Skeletal muscle tissue (tissue), 4 donors: ENCODE results near the gene GPR160. TPM values are rescaled to one million over a fixed set of nuclear protein-coding genes. Genes with fewer than 3 reads are reported as not detected.

Source experiments
- H3K27ac ChIP-seq: one replicate; pipeline ENCODE4 v1.7.0; 2013; ENCODE audit warnings: mild to moderate bottlenecking, low read depth, low read length, inconsistent platforms
- H3K27me3 ChIP-seq, 3 donors: one replicate each; pipeline ENCODE4 v1.7.0; 2013; ENCODE audit warnings: low read length in 3 of 3; ENCODE audit not compliant: control insufficient read depth in 3 of 3, insufficient read depth in 3 of 3
- H3K36me3 ChIP-seq, 3 donors: one replicate each; pipeline ENCODE4 v1.7.0; 2013; ENCODE audit warnings: low read length in 3 of 3; ENCODE audit not compliant: control insufficient read depth in 3 of 3, insufficient read depth in 3 of 3
- H3K4me1 ChIP-seq, 3 donors: one replicate each; pipeline ENCODE4 v1.7.0; 2013; ENCODE audit warnings: low read length in 3 of 3, mild to moderate bottlenecking in 3 of 3; ENCODE audit not compliant: control insufficient read depth in 3 of 3, insufficient read depth in 3 of 3
- H3K4me3 ChIP-seq, 3 donors: one replicate each; pipeline ENCODE4 v1.7.0; 2013; ENCODE audit warnings: low read length in 3 of 3
- H3K9ac ChIP-seq, 3 donors: one replicate each; pipeline ENCODE4 v1.7.0; 2013; ENCODE audit warnings: low read length in 3 of 3, mild to moderate bottlenecking in 3 of 3, moderate library complexity in 2 of 3, low read depth in 1 of 3
- H3K9me3 ChIP-seq, 3 donors: one replicate each; pipeline ENCODE4 v1.7.0; 2013; ENCODE audit warnings: low read length in 3 of 3; ENCODE audit not compliant: control insufficient read depth in 3 of 3
- total RNA-seq: library from RNA; depleted of rRNA; stranded (reverse); fragments of >200 nt; gene quantifications from one replicate; pipeline ENCODE4 v1.2.3, GENCODE V29; 2014
- donor health status: Osteomylitis.

Gene GPR160, protein sequence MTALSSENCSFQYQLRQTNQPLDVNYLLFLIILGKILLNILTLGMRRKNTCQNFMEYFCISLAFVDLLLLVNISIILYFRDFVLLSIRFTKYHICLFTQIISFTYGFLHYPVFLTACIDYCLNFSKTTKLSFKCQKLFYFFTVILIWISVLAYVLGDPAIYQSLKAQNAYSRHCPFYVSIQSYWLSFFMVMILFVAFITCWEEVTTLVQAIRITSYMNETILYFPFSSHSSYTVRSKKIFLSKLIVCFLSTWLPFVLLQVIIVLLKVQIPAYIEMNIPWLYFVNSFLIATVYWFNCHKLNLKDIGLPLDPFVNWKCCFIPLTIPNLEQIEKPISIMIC
- total RNA-seq, result 2.6 TPM

DNA sequence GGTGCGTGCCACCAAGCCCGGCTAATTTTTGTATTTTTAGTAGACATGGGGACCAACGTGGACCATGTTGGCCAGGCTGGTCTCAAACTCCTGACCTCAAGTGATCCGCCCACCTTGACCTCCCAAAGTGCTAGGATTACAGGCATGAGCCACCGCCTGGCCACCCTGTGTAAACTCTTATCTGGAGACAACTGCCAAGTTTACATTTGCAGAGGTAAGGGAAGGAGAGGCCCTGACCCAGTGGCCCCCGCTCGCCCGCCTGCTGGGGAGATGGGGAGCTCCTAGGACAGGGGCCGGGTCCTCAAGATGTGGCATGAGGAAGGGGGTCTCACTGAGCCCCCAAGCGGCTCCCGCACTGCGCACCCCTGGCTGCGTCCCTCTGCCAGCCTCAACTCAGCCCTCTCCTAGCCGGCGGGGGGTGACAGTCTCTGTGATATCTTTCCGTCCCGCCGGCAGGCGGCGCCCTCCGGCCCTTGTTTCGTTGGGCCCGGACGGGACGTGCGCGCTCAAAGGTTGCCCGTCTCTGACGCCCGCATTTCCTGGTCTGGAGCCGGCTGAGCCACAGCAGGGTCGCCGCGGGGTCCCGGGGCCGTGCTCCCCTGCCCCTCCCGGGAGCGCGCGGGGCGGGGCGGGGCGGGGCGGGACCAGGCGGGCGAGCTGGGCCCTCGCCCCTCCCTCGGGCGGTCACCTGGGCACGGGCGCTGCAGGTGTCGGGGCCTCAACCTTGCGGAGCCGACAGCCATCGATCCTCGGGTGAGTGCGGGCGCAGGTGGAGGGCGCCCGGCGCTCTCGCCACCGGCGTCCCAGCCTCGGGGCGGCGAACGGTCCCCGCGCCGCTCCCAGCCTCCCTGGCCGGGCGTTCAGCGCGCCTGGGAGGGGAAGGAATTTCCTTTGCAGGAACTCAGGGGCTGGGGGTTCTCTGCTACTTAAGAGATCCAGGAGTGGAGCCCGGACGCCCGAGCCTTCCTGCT lies at the start of gene GPR160:
TSS of gene GPR160 (plus strand) at position 533 of the 971 bp plus-strand sequence. CDS start 45,978 bp downstream, outside the sequence.
- H3K4me3 ChIP-seq, result peak within 1 kb of the TSS; percentile 58 to 60 (median 58)
- H3K9ac ChIP-seq, result peak within 1 kb of the TSS in 1 of 3 donors; percentile 20

DNA sequence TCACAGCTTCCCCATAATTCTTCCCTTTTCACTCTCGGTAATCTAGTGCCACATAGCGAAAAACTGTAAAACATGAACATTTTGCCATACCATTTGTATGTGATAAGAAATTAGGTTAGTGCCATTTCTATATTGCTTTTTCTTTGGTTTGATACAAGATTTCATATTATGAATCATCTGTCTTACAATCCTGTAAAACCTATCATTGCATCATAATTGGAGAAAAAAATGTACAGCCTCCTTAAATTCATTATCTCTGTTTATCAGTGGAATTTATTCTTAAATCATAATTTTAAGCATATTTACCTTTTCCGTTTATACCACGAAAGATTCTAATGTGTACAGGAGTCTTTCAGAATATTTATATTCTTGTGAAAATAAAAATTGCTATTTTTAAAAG lies 47.4 kb upstream of the GPR160 start:
- H3K4me3 ChIP-seq, result no peak overlapping the region
- H3K9ac ChIP-seq, result no peak overlapping the region
- no peaks in the 10 kb centered on the region for H3K9me3 ChIP-seq
- peaks cover 17 to 45% (median 39%) of the 10 kb centered on the region in 3 donors for H3K36me3 ChIP-seq
- no peaks in the 10 kb centered on the region for H3K27me3 ChIP-seq
- H3K4me1 ChIP-seq, result peaks cover 0 to 2% (median 0%) of the 10 kb centered on the region in 3 donors
- no peak overlapping the region for H3K27ac ChIP-seq

More for the DNA sequence above, at the start of gene GPR160:
- H3K4me1 ChIP-seq, result peaks cover 2 to 6% (median 4%) of the 10 kb centered on the region in 3 donors
- H3K36me3 ChIP-seq, result no peaks in the 10 kb centered on the region
- H3K27me3 ChIP-seq, result peaks cover 24 to 30% (median 26%) of the 10 kb centered on the region in 3 donors
- no peaks in the 10 kb centered on the region for H3K9me3 ChIP-seq
- H3K27ac ChIP-seq, result no peak within 1 kb of the TSS

DNA sequence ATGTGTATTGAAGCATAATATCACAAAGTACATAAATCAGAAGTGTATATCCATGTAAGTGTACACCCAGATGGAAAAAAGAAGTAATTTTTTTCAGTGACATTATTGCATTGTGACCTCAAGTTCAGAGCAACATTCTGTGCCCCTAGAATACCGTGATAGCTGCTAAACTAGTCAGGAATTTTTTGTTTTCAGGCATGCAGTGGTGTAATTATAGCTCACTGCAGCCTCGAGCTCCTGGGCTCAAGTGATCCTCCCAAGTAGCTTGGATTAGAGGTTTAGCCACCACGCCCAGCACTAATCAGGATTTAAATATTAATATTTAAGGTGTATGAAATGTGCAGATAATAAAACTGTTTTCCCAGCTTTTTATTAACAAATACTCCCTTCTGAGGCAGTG lies 45.6 kb upstream of the GPR160 start:
- Histone ChIP-seq H3K9me3 (no peaks in the 10 kb centered on the region), H3K27me3 (no peaks in the 10 kb centered on the region), H3K27ac (no peak overlapping the region), H3K36me3 (peaks cover 10 to 41% (median 40%) of the 10 kb centered on the region in 3 donors), H3K9ac (no peak overlapping the region), H3K4me1 (peaks cover 0 to 2% (median 0%) of the 10 kb centered on the region in 3 donors), H3K4me3 (no peak overlapping the region)

DNA sequence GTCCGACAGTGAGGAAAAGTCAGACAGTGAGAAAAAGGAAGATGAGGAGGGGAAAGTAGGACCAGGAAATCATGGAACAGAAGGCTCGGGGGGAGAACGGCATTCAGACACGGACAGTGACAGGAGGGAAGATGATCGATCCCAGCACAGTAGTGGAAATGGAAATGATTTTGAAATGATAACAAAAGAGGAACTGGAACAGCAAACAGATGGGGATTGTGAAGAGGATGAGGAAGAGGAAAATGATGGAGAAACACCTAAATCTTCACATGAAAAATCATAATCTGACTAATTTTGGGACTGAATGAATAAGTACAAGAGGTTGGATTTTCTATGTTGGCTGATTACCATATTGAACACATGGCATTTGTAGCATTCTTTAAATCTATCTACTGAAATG lies 45.0 kb upstream of the GPR160 start:
- no peaks in the 10 kb centered on the region for H3K27me3 ChIP-seq
- peaks cover 0 to 2% (median 0%) of the 10 kb centered on the region in 3 donors for H3K4me1 ChIP-seq
- H3K27ac ChIP-seq, result no peak overlapping the region
- no peak overlapping the region for H3K4me3 ChIP-seq
- no peak overlapping the region for H3K9ac ChIP-seq
- H3K9me3 ChIP-seq, result no peaks in the 10 kb centered on the region
- H3K36me3 ChIP-seq, result peaks cover 6 to 39% (median 36%) of the 10 kb centered on the region in 3 donors

DNA sequence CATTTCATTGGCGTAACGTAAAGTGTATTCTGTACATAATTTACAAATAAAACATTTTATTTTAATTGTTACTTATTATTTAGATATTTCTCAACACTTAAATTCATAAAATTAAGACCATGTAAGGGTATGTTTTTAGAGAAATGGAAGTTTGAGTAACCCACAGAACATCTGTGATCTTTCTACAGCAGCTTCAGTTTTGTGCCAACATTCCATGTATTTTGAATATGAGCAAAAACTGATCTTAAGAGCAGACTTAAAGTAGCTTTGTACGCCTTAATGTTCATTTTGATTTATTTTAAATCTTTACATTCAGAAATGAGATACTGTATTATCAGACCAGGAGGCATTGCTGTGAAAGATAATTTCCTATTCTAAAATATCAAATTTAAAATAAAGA lies 44.0 kb upstream of the GPR160 start:
- Histone ChIP-seq H3K9ac (no peak overlapping the region), H3K4me3 (no peak overlapping the region), H3K9me3 (no peaks in the 10 kb centered on the region), H3K27me3 (no peaks in the 10 kb centered on the region), H3K36me3 (peaks cover 6 to 32% (median 29%) of the 10 kb centered on the region in 3 donors), H3K27ac (no peak overlapping the region), H3K4me1 (peaks cover 0 to 2% (median 0%) of the 10 kb centered on the region in 3 donors)

DNA sequence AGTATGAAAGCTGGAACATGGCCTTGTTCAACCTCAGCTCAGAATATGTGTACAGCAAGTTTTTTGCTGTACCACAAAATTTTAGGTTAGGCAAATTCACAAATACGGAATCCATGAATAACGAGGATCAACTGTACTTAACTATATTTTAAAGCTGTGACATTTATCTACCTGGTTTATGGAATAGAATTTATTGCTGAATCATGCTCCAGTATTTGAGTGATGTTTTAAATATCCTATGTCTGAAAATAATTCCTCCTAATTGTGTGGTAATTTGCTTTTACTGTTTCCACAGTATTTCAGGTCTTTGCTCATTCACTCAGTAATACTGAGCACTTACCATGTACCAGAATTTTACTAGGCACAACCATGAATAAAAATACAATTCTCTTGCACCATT lies 41.7 kb upstream of the GPR160 start:
- Histone ChIP-seq H3K4me1 (peaks cover 0 to 2% (median 0%) of the 10 kb centered on the region in 3 donors), H3K27me3 (no peaks in the 10 kb centered on the region), H3K27ac (no peak overlapping the region), H3K4me3 (no peak overlapping the region), H3K9ac (no peak overlapping the region), H3K9me3 (no peaks in the 10 kb centered on the region), H3K36me3 (peaks cover 2 to 29% (median 28%) of the 10 kb centered on the region in 3 donors)

DNA sequence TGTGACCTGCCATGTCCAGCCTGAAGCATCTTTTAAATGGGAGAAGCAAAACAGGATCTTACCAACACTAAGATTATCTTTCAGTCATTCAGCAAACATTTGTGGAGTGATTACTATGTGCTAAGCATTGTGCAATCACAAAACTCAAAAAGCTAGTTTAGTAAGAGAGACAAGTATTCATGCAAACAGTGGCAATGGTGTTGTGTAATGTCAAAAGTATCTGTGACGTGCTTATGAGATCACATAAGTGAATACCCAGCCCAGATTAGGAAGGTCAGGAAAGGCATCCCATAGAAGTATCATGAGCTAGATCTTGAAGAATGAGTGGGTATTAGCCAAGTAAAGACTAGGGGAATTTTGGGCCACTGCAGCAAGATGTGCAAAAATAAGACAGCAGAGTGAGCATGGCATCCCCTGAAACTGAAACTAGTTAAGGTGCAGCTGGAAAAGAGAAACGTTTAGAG lies 39.1 kb upstream of the GPR160 start:
- Histone ChIP-seq H3K9me3 (no peaks in the 10 kb centered on the region), H3K4me1 (peaks cover 0 to 2% (median 0%) of the 10 kb centered on the region in 3 donors), H3K9ac (no peak overlapping the region)

DNA sequence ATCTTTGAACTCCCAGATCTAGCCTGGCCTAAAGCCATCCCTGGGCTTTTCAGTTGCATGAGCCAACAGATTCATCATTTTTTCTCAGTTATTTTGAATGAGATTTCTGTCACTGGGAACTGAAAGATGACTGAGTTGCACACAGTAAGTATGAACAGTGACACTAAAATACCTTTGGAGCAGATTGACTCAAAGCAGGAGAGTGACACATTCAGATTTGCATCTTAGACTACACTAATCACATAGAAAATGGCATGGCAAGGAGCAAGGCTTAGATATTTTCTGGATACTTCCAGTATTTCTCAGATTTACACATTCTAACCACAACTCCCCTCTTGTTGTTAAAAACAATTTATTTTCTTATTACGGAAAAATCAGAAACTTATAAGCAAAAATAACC lies 38.4 kb upstream of the GPR160 start:
- Histone ChIP-seq H3K27me3 (no peaks in the 10 kb centered on the region), H3K9me3 (no peaks in the 10 kb centered on the region), H3K36me3 (peaks cover 0 to 22% (median 14%) of the 10 kb centered on the region in 3 donors), H3K27ac (no peak overlapping the region), H3K4me1 (peaks cover 0 to under 1% (median 0%) of the 10 kb centered on the region in 3 donors), H3K4me3 (no peak overlapping the region), H3K9ac (no peak overlapping the region)

More for the DNA sequence above, 39.1 kb upstream of the GPR160 start:
- Histone ChIP-seq H3K4me3 (no peak overlapping the region), H3K36me3 (peaks cover 0 to 23% (median 20%) of the 10 kb centered on the region in 3 donors), H3K27me3 (no peaks in the 10 kb centered on the region), H3K27ac (no peak overlapping the region)

DNA sequence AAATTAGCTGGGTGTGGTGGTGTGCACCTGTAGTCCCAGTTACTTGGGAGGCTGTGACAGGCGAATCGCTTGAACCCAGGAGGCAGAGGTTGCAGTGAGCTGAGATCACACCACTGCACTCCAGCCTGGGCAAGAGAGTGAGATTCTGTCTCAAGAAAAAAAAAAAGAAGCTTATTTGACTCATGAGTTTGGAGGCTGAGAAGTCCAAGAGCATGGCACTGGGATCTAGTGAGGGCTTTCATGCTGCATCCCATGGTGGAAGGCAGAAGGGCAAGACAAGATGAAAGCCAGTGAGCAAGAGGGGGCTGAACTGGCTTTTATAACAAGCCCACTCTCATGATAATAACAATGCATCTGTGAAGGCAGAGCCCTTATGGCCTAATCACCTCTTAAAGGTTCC lies 37.7 kb upstream of the GPR160 start:
- peaks cover 0 to 20% (median 12%) of the 10 kb centered on the region in 3 donors for H3K36me3 ChIP-seq

More for the DNA sequence above, 37.7 kb upstream of the GPR160 start:
- H3K9ac ChIP-seq, result no peak overlapping the region
- no peaks in the 10 kb centered on the region for H3K9me3 ChIP-seq
- no peaks in the 10 kb centered on the region for H3K27me3 ChIP-seq
- no peak overlapping the region for H3K27ac ChIP-seq
- no peaks in the 10 kb centered on the region for H3K4me1 ChIP-seq
- H3K4me3 ChIP-seq, result no peak overlapping the region
